DOHH2 (cell line): ENCODE measurements around the gene SUMO1.

ENCODE experiments used
- H3F3A ChIP-seq: fragments of 200-600 bp; sonication (generic), shearing (Covaris generic); 2 replicates; pipeline ENCODE4 v1.6.0; 2016; ENCODE audit warnings: antibody characterized with exemption, mild to moderate bottlenecking; ENCODE audit not compliant: control insufficient read depth, insufficient read depth
- H3K27ac ChIP-seq: fragments of 200-600 bp; sonication (generic); 2 replicates; pipeline ENCODE4 v1.5.1; 2014; ENCODE audit warnings: low read depth, mild to moderate bottlenecking, low read length, moderate library complexity
- H3K27me3 ChIP-seq: fragments of 200-600 bp; sonication (generic); 2 replicates; pipeline ENCODE4 v1.6.1; 2014; ENCODE audit warnings: mild to moderate bottlenecking, low read length, mixed read lengths; ENCODE audit not compliant: control insufficient read depth
- H3K36me3 ChIP-seq: fragments of 200-600 bp; sonication (generic); 2 replicates; pipeline ENCODE4 v1.6.1; 2014; ENCODE audit warnings: mild to moderate bottlenecking, low read length, moderate library complexity, mixed read lengths; ENCODE audit not compliant: control insufficient read depth
- H3K4me1 ChIP-seq: fragments of 200-600 bp; sonication (generic); 2 replicates; pipeline ENCODE4 v1.6.1; 2014; ENCODE audit warnings: mild to moderate bottlenecking, low read length, mixed read lengths; ENCODE audit not compliant: control insufficient read depth
- H3K4me2 ChIP-seq: fragments of 200-600 bp; sonication (generic); 2 replicates; pipeline ENCODE4 v1.6.0; 2014; ENCODE audit warnings: mild to moderate bottlenecking, low read length, moderate library complexity
- H3K4me3 ChIP-seq: fragments of 200-600 bp; sonication (generic); 2 replicates; pipeline ENCODE4 v1.5.1; 2014; ENCODE audit warnings: mild to moderate bottlenecking, low read length, mixed read lengths
- H3K79me2 ChIP-seq: fragments of 200-600 bp; sonication (generic); 2 replicates; pipeline ENCODE4 v1.6.1; 2014; ENCODE audit warnings: mild to moderate bottlenecking, low read length, mixed read lengths; ENCODE audit not compliant: control insufficient read depth
- H3K9me2 ChIP-seq: fragments of 200-600 bp; sonication (generic); replicated peaks from 2 replicates; pipeline ENCODE4 v1.6.1; 2014; ENCODE audit warnings: mild to moderate bottlenecking, low read length, mixed read lengths; ENCODE audit not compliant: control insufficient read depth
- H3K9me3 ChIP-seq: fragments of 200-600 bp; sonication (generic); 2 replicates; pipeline ENCODE4 v1.6.1; 2014; ENCODE audit warnings: antibody characterized with exemption, low read length, mixed read lengths; ENCODE audit not compliant: control insufficient read depth, insufficient read depth
- H4K20me1 ChIP-seq: fragments of 200-600 bp; sonication (generic); 2 replicates; pipeline ENCODE4 v1.6.0; 2014; ENCODE audit warnings: low read depth, mild to moderate bottlenecking, antibody characterized with exemption, low read length, moderate library complexity; ENCODE audit not compliant: control insufficient read depth, insufficient read depth
- EZH2phosphoT487 ChIP-seq: fragments of 200-600 bp; sonication (generic); IDR thresholded peaks from 2 replicates; pipeline ENCODE4 v1.6.1; 2017; ENCODE audit warnings: borderline replicate concordance, mild to moderate bottlenecking, antibody characterized with exemption, low read length, moderate library complexity, mixed read lengths
- TF ChIP-seq, protein P1 (sequence below): fragments of 200-600 bp; sonication (generic); IDR thresholded peaks from one replicate; pipeline ENCODE4 v1.5.1; 2014; ENCODE audit warnings: antibody characterized with exemption, mild to moderate bottlenecking, low read depth, low read length; ENCODE audit not compliant: poor library complexity, severe bottlenecking

The SUMO1 gene

GRCh38 chr2:202187570-202187969 lies 50.8 kb downstream of the SUMO1 start:
- Histone ChIP-seq H3K4me2 (no peak overlapping the region), H3K4me1 (no peaks in the 10 kb centered on the region), H3K9me3 (no peaks in the 10 kb centered on the region), H4K20me1 (no peaks in the 10 kb centered on the region), H3K27me3 (peaks cover 26% of the 10 kb centered on the region), H3K4me3 (no peak overlapping the region), H3K36me3 (no peaks in the 10 kb centered on the region), H3K9me2 (no peaks in the 10 kb centered on the region), H3K79me2 (no peaks in the 10 kb centered on the region), H3F3A (no peaks in the 10 kb centered on the region), H3K27ac (no peak overlapping the region)
- TF ChIP-seq, protein P1, sequence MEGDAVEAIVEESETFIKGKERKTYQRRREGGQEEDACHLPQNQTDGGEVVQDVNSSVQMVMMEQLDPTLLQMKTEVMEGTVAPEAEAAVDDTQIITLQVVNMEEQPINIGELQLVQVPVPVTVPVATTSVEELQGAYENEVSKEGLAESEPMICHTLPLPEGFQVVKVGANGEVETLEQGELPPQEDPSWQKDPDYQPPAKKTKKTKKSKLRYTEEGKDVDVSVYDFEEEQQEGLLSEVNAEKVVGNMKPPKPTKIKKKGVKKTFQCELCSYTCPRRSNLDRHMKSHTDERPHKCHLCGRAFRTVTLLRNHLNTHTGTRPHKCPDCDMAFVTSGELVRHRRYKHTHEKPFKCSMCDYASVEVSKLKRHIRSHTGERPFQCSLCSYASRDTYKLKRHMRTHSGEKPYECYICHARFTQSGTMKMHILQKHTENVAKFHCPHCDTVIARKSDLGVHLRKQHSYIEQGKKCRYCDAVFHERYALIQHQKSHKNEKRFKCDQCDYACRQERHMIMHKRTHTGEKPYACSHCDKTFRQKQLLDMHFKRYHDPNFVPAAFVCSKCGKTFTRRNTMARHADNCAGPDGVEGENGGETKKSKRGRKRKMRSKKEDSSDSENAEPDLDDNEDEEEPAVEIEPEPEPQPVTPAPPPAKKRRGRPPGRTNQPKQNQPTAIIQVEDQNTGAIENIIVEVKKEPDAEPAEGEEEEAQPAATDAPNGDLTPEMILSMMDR, result no peak
- TF ChIP-seq EZH2phosphoT487, result no peak

DNA sequence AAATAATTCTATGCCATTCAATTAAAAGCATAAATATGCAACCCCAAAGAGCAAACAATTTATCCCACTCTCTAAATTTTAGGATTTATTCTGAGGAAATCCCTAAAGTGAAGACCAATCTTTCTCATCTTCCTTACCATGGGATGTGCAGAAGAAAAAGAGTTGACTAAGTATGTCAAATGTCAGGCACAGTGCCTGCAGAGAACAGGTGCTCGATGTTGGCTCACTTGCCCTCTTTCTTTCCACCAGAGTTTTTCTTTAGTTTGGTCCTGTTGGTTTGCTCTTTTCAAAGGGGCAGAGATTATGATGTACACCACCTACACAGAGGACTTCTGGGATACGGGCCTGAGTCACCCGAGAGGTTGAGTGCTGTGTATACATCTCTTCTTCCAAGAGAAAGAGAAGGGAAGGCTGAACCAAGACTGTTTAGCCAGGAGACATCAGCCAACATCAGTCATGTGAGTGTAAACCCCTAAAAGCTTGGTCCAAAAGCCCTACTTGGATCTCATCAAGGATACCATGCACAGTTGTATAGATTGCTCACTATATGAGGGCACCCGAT lies 51.7 kb downstream of the SUMO1 start:
- Histone ChIP-seq H3F3A (no peaks in the 10 kb centered on the region), H3K9me3 (no peaks in the 10 kb centered on the region), H3K4me2 (no peak overlapping the region), H4K20me1 (no peaks in the 10 kb centered on the region), H3K9me2 (no peaks in the 10 kb centered on the region), H3K36me3 (no peaks in the 10 kb centered on the region), H3K79me2 (no peaks in the 10 kb centered on the region), H3K4me1 (no peaks in the 10 kb centered on the region), H3K27me3 (peaks cover 26% of the 10 kb centered on the region), H3K4me3 (no peak overlapping the region), H3K27ac (no peak overlapping the region)
- TF ChIP-seq, protein P1, result no peak
- TF ChIP-seq EZH2phosphoT487, result no peak

DNA sequence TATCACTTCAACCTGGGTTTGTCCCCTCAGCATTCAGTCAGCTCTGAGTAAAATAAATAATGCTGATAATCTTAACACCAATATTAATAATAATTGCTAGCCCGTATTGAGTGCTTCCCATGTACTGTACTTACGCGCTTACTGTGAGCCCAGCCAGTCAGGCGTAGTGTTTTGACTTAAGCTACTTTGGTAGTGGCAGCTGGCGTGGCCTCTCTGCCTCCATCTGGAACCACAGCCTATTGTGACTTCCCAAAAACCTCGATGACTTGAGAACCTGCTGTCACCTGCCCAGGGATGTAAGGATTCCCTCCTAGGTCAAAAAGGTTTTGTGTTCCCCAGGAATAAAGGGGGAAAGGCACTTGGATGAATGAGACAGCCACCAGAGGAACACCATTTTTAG lies 53.2 kb downstream of the SUMO1 start:
- H3K27ac ChIP-seq, result no peak overlapping the region

More for the DNA sequence above, 53.2 kb downstream of the SUMO1 start:
- no peak for TF ChIP-seq EZH2phosphoT487
- TF ChIP-seq, protein P1, result no peak
- Histone ChIP-seq H3K9me3 (no peaks in the 10 kb centered on the region), H3K4me1 (no peaks in the 10 kb centered on the region), H3F3A (no peaks in the 10 kb centered on the region), H3K4me3 (no peak overlapping the region), H3K27me3 (peaks cover 22% of the 10 kb centered on the region), H3K36me3 (no peaks in the 10 kb centered on the region), H4K20me1 (no peaks in the 10 kb centered on the region), H3K4me2 (no peak overlapping the region), H3K79me2 (no peaks in the 10 kb centered on the region), H3K9me2 (no peaks in the 10 kb centered on the region)
